Effector CD4-positive, alpha-beta T cell (primary cell): ENCODE measurements around the gene PAPPA2.

Experiments
- DNase-seq: peaks from one replicate; pipeline ENCODE4 v3.0.0-alpha.2; 2020

Gene PAPPA2

GRCh38 chr1:176504848-176505553 lies 42.0 kb downstream of the PAPPA2 start:
- no peak for DNase-seq

- DNase-seq: no peak
These were observed 50.0 kb downstream of the PAPPA2 start for GRCh38 chr1:176512966-176513365.

- DNase-seq: no peak
These were observed 52.3 kb downstream of the PAPPA2 start for GRCh38 chr1:176515310-176515709.

GRCh38 chr1:176517484-176517883 lies 54.5 kb downstream of the PAPPA2 start:
- no peak for DNase-seq

GRCh38 chr1:176521211-176521610 lies 58.2 kb downstream of the PAPPA2 start:
- DNase-seq: no peak

GRCh38 chr1:176522310-176522845 lies 59.4 kb downstream of the PAPPA2 start:
- no peak for DNase-seq

- DNase-seq: no peak
These were observed 66.6 kb downstream of the PAPPA2 start for GRCh38 chr1:176529395-176530090.

- no peak for DNase-seq
These were observed 68.1 kb downstream of the PAPPA2 start for GRCh38 chr1:176531036-176531435.

- DNase-seq: no peak
These were observed 69.2 kb downstream of the PAPPA2 start for GRCh38 chr1:176531921-176532897.

GRCh38 chr1:176533020-176533419 lies 70.0 kb downstream of the PAPPA2 start:
- no peak for DNase-seq

- no peak for DNase-seq
These were observed 73.6 kb downstream of the PAPPA2 start for GRCh38 chr1:176536588-176536987.

- DNase-seq: no peak
These were observed 76.0 kb downstream of the PAPPA2 start for GRCh38 chr1:176539018-176539417.

- DNase-seq: no peak
These were observed 77.5 kb downstream of the PAPPA2 start for GRCh38 chr1:176540428-176540827.

GRCh38 chr1:176541663-176542062 lies 78.7 kb downstream of the PAPPA2 start:
- DNase-seq: no peak

- no peak for DNase-seq
These were observed 79.4 kb downstream of the PAPPA2 start for GRCh38 chr1:176542352-176542751.

- DNase-seq: no peak
These were observed 80.6 kb downstream of the PAPPA2 start for GRCh38 chr1:176543360-176544129.

GRCh38 chr1:176545034-176545639 lies 82.2 kb downstream of the PAPPA2 start:
- no peak for DNase-seq

- DNase-seq: no peak
These were observed 83.8 kb downstream of the PAPPA2 start for GRCh38 chr1:176546825-176547224.

GRCh38 chr1:176551146-176551545 lies 88.2 kb downstream of the PAPPA2 start:
- no peak for DNase-seq

GRCh38 chr1:176552217-176552991 lies 89.4 kb downstream of the PAPPA2 start:
- DNase-seq: no peak

GRCh38 chr1:176552999-176553398 lies 90.0 kb downstream of the PAPPA2 start:
- no peak for DNase-seq
